DND-41 (cell line): Measurements from ENCODE around the gene TYW1B.
"Not testable (repeated sequence)": the region's sequence is repeated elsewhere in the genome, so short reads cannot be mapped to it uniquely, and the experiment has no call there.

Source experiments
- ATAC-seq: fragments of 200-7000 bp; cut with Tn5 transposase; 3 replicates; pipeline ENCODE4 v1.9.1; 2021; ENCODE audit warnings: low read depth; ENCODE audit not compliant: insufficient read depth
- DNase-seq: peaks from one replicate; pipeline ENCODE4 v3.0.0-alpha.2; 2020
- H2AFZ ChIP-seq: 2 replicates; pipeline ENCODE4 v1.6.0; 2012; ENCODE audit warnings: low read depth, low read length
- H3K27ac ChIP-seq: 2 replicates; pipeline ENCODE4 v1.5.1; 2012; ENCODE audit warnings: low read length, inconsistent platforms
- H3K27me3 ChIP-seq: fragments of 200-600 bp; sonication (generic); 2 replicates; pipeline ENCODE4 v1.6.0; 2012; ENCODE audit warnings: low read length, mild to moderate bottlenecking, inconsistent platforms; ENCODE audit not compliant: insufficient read depth, poor library complexity
- H3K36me3 ChIP-seq: 2 replicates; pipeline ENCODE4 v1.5.1; 2012; ENCODE audit warnings: low read length, inconsistent platforms; ENCODE audit not compliant: insufficient read depth
- H3K4me1 ChIP-seq: 2 replicates; pipeline ENCODE4 v1.5.1; 2012; ENCODE audit warnings: mild to moderate bottlenecking, low read length; ENCODE audit not compliant: insufficient read depth
- H3K4me2 ChIP-seq: 2 replicates; pipeline ENCODE4 v1.6.0; 2012; ENCODE audit warnings: mild to moderate bottlenecking, moderate library complexity, low read length, inconsistent platforms; ENCODE audit not compliant: insufficient read depth
- H3K4me3 ChIP-seq, 2 experiments: fragments of 200-600 bp in 1 of 2; shearing (Covaris generic) in 1 of 2; 2 replicates each; pipeline ENCODE4 v1.5.1; 2012 to 2016; ENCODE audit warnings: inconsistent platforms in 2 of 2, low read length in 2 of 2, mild to moderate bottlenecking in 2 of 2, low read depth in 1 of 2, moderate library complexity in 1 of 2
- H3K79me2 ChIP-seq: 2 replicates; pipeline ENCODE4 v1.6.0; 2012; ENCODE audit warnings: low read length, inconsistent platforms; ENCODE audit not compliant: insufficient read depth
- H3K9ac ChIP-seq: 2 replicates; pipeline ENCODE4 v1.6.0; 2012; ENCODE audit warnings: low read depth, mild to moderate bottlenecking, inconsistent platforms, low read length, moderate library complexity
- H3K9me3 ChIP-seq: 2 replicates; pipeline ENCODE4 v1.5.1; 2012; ENCODE audit warnings: low read length, moderate library complexity, mild to moderate bottlenecking, inconsistent platforms; ENCODE audit not compliant: insufficient read depth, severe bottlenecking
- H4K20me1 ChIP-seq: 2 replicates; pipeline ENCODE4 v1.6.0; 2012; ENCODE audit warnings: low read length; ENCODE audit not compliant: insufficient read depth
- EZH2 ChIP-seq: IDR thresholded peaks from 3 replicates; pipeline ENCODE4 v1.6.1; 2012; ENCODE audit warnings: borderline replicate concordance, low read depth, mild to moderate bottlenecking, moderate library complexity, low read length, inconsistent platforms; ENCODE audit not compliant: severe bottlenecking
- TF ChIP-seq, protein P1 (sequence below): IDR thresholded peaks from 2 replicates; pipeline ENCODE4 v1.5.1; 2012; ENCODE audit warnings: borderline replicate concordance, low read length, moderate library complexity, mild to moderate bottlenecking; ENCODE audit not compliant: poor library complexity, severe bottlenecking; ENCODE audit errors: extremely low read depth

Gene TYW1B

DNA sequence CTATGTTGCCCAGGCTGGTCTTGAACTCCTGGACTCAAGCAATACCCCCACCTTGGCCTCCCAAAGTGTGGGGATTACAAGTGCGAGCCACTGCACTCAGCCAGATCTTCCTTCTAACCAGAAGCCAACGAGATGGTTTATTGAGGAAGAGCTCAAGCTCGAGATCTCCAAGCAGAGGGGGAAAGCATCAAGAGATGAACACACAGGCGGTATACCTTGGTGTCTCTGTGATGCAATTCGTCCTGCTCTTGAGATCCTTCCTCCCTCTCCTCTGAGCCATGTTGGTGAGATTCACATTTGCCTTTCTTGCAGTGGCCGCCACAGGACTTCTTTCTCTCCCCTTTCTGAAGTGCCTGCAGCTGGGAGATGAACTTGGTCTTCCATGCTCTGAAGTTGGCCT is 21.1 kb downstream of the TYW1B start:
- not testable (repeated sequence) for ATAC-seq, H3K4me1 ChIP-seq, H2AFZ ChIP-seq, H4K20me1 ChIP-seq, H3K4me2 ChIP-seq, H3K27me3 ChIP-seq, H3K9me3 ChIP-seq, H3K4me3 ChIP-seq, H3K79me2 ChIP-seq, H3K27ac ChIP-seq, DNase-seq, H3K9ac ChIP-seq
- peaks cover 15% of the 10 kb centered on the region; the same call in 1 of the 2 replicates for H3K36me3 ChIP-seq

DNA sequence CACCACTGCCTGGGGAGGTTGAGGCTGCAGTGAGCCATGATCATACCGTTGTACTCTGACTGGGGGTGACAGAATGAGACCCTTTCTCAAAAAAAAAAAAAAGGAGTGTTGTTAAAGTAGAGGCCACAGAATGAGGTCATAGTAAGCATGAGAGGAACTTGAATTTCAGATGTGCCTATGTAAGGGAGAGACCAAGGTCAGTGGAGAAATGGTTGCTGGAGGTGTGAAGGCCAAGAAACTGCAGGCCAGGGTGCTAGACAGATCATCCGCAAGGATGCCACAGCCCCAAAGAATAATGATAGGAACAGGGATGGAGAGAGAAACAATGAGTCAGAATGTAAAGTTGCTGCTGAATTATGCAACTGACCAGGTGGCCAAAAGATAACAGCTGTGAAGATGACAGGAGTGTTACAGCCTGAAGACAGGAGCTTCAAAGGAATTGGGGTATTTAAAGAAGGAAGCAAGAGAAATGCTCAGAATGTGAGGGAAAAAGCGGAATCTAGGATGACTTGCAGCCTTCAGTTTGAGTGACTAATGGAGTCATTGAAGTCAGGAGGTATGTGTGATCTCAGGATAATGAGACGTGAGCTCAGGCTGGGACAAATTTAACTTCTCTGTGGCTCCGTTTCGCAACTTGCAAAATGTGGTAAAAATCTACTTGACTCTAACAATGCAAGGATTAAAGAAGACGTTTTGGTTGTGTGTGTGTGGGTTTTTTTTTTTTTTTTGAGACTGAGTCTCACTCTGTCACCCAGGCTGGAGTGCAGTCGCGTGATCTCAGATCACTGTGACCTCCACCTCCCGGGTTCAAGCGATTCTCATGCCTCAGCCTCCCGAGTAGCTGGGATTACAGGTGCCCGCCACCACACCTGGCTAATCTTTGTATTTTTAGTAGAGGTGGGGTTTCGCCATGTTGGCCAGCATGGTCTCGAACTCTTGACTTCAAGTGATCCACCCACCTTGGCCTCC is 22.2 kb downstream of the TYW1B start:
- peaks cover 15% of the 10 kb centered on the region; the same call in 1 of the 2 replicates for H3K36me3 ChIP-seq
- H3K9me3 ChIP-seq = no peaks in the 10 kb centered on the region
- H4K20me1 ChIP-seq = no peaks in the 10 kb centered on the region
- DNase-seq = no peak
- ATAC-seq = no peak
- no peak overlapping the region for H3K27ac ChIP-seq
- H3K27me3 ChIP-seq = no peaks in the 10 kb centered on the region
- H3K79me2 ChIP-seq = no peaks in the 10 kb centered on the region
- no peak overlapping the region for H3K9ac ChIP-seq
- no peak for TF ChIP-seq EZH2
- TF ChIP-seq, protein P1, sequence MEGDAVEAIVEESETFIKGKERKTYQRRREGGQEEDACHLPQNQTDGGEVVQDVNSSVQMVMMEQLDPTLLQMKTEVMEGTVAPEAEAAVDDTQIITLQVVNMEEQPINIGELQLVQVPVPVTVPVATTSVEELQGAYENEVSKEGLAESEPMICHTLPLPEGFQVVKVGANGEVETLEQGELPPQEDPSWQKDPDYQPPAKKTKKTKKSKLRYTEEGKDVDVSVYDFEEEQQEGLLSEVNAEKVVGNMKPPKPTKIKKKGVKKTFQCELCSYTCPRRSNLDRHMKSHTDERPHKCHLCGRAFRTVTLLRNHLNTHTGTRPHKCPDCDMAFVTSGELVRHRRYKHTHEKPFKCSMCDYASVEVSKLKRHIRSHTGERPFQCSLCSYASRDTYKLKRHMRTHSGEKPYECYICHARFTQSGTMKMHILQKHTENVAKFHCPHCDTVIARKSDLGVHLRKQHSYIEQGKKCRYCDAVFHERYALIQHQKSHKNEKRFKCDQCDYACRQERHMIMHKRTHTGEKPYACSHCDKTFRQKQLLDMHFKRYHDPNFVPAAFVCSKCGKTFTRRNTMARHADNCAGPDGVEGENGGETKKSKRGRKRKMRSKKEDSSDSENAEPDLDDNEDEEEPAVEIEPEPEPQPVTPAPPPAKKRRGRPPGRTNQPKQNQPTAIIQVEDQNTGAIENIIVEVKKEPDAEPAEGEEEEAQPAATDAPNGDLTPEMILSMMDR = no peak
- H3K4me3 ChIP-seq = no peak overlapping the region
- no peak overlapping the region for H3K4me2 ChIP-seq
- no peaks in the 10 kb centered on the region for H3K4me1 ChIP-seq
- no peak overlapping the region for H2AFZ ChIP-seq

DNA sequence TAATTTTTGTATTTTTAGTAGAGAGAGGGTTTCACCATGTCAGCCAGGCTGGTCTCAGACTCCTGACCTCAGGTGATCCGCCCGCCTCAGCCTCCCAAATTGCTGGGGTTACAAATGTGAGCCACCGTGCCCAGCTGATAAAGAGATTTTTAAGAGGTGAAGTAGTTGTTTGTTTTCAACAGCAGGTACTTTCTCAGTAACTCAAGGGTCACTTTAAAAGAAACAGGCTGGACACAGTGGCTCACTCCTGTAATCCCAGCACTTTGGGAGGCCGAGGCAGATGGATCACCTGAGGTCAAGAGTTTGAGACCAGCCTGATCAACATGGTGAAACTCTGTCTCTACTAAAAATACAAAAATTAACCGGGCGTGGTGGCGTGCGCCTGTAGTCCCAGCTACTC is 24.2 kb downstream of the TYW1B start:
- not testable (repeated sequence) for H3K4me2 ChIP-seq, H3K9me3 ChIP-seq, H3K79me2 ChIP-seq, DNase-seq, H3K27ac ChIP-seq, H3K27me3 ChIP-seq, H3K9ac ChIP-seq, H3K4me1 ChIP-seq, H4K20me1 ChIP-seq, ATAC-seq, H2AFZ ChIP-seq, H3K4me3 ChIP-seq
- peaks cover 13% of the 10 kb centered on the region; the same call in 1 of the 2 replicates for H3K36me3 ChIP-seq

DNA sequence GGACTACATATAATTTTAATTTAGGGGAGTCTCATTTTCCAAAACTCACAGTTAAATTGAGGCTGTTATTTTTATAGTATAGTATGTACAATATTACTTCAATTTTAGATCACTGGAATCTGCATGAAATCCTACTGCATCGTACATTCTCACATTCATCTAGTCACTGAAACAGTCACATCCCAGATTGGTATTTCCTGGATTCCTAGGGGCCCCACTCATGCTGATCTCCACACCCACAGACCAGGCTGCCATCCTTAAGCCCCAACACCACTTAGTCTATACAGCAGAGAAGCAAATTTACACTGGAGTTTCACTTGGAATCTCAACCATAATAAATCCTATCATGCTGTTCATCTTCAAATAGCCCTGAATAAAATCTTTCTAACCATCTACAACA is 26.4 kb downstream of the TYW1B start:
- H3K27ac ChIP-seq, H2AFZ ChIP-seq, H4K20me1 ChIP-seq, H3K4me2 ChIP-seq, H3K9me3 ChIP-seq, DNase-seq, H3K27me3 ChIP-seq, H3K79me2 ChIP-seq, H3K9ac ChIP-seq, H3K4me3 ChIP-seq, ATAC-seq, H3K4me1 ChIP-seq: not testable (repeated sequence)
- H3K36me3 ChIP-seq = peaks cover 18% of the 10 kb centered on the region; the same call in 1 of the 2 replicates

DNA sequence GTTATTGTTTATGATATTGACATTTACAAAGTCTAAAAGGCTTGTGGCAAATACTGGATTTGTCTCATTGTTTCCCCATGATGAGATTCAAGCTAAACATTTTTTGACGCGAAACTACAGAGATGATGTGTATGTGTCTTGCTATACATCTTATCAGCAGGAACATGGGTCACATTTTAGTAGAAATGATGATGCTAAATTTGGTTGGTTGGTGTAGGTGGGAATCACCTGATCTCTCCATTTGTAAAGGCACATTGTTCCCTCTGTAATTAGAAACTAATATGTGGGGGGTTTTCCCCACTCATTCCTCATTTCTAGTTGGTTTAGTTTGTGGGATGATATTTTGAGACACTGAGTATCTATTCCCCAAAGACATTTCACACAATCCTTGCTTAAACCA is 32.6 kb downstream of the TYW1B start:
- not testable (repeated sequence) for DNase-seq, H2AFZ ChIP-seq, ATAC-seq, H3K4me1 ChIP-seq, H3K9me3 ChIP-seq, H4K20me1 ChIP-seq, H3K27me3 ChIP-seq, H3K4me3 ChIP-seq, H3K27ac ChIP-seq, H3K9ac ChIP-seq, H3K4me2 ChIP-seq, H3K79me2 ChIP-seq
- peaks cover 13% of the 10 kb centered on the region; the same call in 1 of the 2 replicates for H3K36me3 ChIP-seq
